BLaER1 treated with 17β-estradiol and CSF1 and Interleukin-3, amounts not matched to agents 10 nM and 100 nM (cell line): ENCODE data around the gene TEC.
A peak's percentile ranks its signal among the peaks of the same experiment; 100 is the strongest.
"Not testable (repeated sequence)": the region's sequence is repeated elsewhere in the genome, so short reads cannot be mapped to it uniquely, and the experiment has no call there.

Experiments
- H3K27ac ChIP-seq, 11 experiments: shearing (Covaris generic); formaldehyde crosslinking; 2 replicates each; pipeline ENCODE4 v1.8.1; 2022
- H3K27me3 ChIP-seq, 11 experiments: shearing (Covaris generic); formaldehyde crosslinking; 2 replicates each; pipeline ENCODE4 v1.8.1; 2022
- H3K36me3 ChIP-seq, 11 experiments: shearing (Covaris generic); formaldehyde crosslinking; 2 replicates each; pipeline ENCODE4 v1.8.1; 2022
- H3K4me1 ChIP-seq, 10 experiments: shearing (Covaris generic); formaldehyde crosslinking; 2 replicates each; pipeline ENCODE4 v1.8.1; 2022
- H3K4me2 ChIP-seq, 11 experiments: shearing (Covaris generic); formaldehyde crosslinking; 2 replicates each; pipeline ENCODE4 v1.8.1; 2022
- H3K4me3 ChIP-seq, 10 experiments: shearing (Covaris generic); formaldehyde crosslinking; 2 replicates each; pipeline ENCODE4 v1.8.1; 2022
- H3K9ac ChIP-seq, 11 experiments: shearing (Covaris generic); formaldehyde crosslinking; 2 replicates each; pipeline ENCODE4 v1.8.1; 2022
- H3K9me3 ChIP-seq, 11 experiments: shearing (Covaris generic); formaldehyde crosslinking; replicated peaks in 1 of 11; 2 replicates each; pipeline ENCODE4 v1.8.1; 2022
- H4K20me1 ChIP-seq, 11 experiments: shearing (Covaris generic); formaldehyde crosslinking; 2 replicates each; pipeline ENCODE4 v1.8.1; 2022
- Cebpa-rat ChIP-seq, 11 experiments: shearing (Covaris generic); IDR thresholded peaks; 2 replicates each; pipeline ENCODE4 v1.8.1; 2022

Gene TEC

GRCh38 chr4:48268956-48269860, at the start of gene TEC:
TSS of gene TEC (minus strand) at chr4:48269838. CDS start at chr4:48228614, 41,224 bp downstream.
- no peak for TF ChIP-seq Cebpa-rat (IDR thresholded peaks at IDR 0.05)
- peak within 1 kb of the TSS; percentile 79 to 94 (median 87) for H3K9ac ChIP-seq
- peak within 1 kb of the TSS; percentile 70 to 90 (median 82) for H3K27ac ChIP-seq
- H3K4me3 ChIP-seq: peak within 1 kb of the TSS; percentile 76 to 97 (median 93)
- peak within 1 kb of the TSS; percentile 82 to 94 (median 89) for H3K4me2 ChIP-seq
- H3K36me3 ChIP-seq: peaks cover 0 to 16% (median 8%) of the 10 kb centered on the region in 11 experiments; a peak in 9 of 22 replicates
- H3K4me1 ChIP-seq: peaks cover 38 to 59% (median 53%) of the 10 kb centered on the region in 10 experiments
- H3K9me3 ChIP-seq: peaks cover 0 to 18% (median 6%) of the 10 kb centered on the region in 11 experiments; a peak in 9 of 22 replicates
- no peaks in the 10 kb centered on the region for H3K27me3 ChIP-seq
- H4K20me1 ChIP-seq: no peaks in the 10 kb centered on the region

- TF ChIP-seq Cebpa-rat (IDR thresholded peaks at IDR 0.05): no peak
- H3K4me2 ChIP-seq: no peak overlapping the region
Observed at GRCh38 chr4:48315728-48316630, 46.3 kb upstream of the TEC start.

GRCh38 chr4:48314746-48315145, 45.1 kb upstream of the TEC start:
- not testable (repeated sequence) for H3K36me3 ChIP-seq, H3K4me1 ChIP-seq, H3K27me3 ChIP-seq, H3K4me2 ChIP-seq, H4K20me1 ChIP-seq, H3K9ac ChIP-seq, H3K9me3 ChIP-seq, H3K4me3 ChIP-seq, H3K27ac ChIP-seq

More at GRCh38 chr4:48315728-48316630, 46.3 kb upstream of the TEC start:
- Histone ChIP-seq H3K36me3 (no peaks in the 10 kb centered on the region), H3K27ac (no peak overlapping the region), H3K4me1 (no peaks in the 10 kb centered on the region), H3K9ac (no peak overlapping the region), H4K20me1 (no peaks in the 10 kb centered on the region), H3K9me3 (peaks cover 0 to 4% (median 0%) of the 10 kb centered on the region in 11 experiments; a peak in 1 of 22 replicates), H3K4me3 (no peak overlapping the region), H3K27me3 (no peaks in the 10 kb centered on the region)

GRCh38 chr4:48311896-48312295, 42.3 kb upstream of the TEC start:
- Histone ChIP-seq H3K27me3 (no peaks in the 10 kb centered on the region), H3K4me2 (no peak overlapping the region), H3K27ac (no peak overlapping the region), H3K4me1 (no peaks in the 10 kb centered on the region), H3K36me3 (no peaks in the 10 kb centered on the region), H4K20me1 (no peaks in the 10 kb centered on the region), H3K9ac (no peak overlapping the region), H3K9me3 (peaks cover 0 to 4% (median 0%) of the 10 kb centered on the region in 11 experiments; a peak in 1 of 22 replicates), H3K4me3 (no peak overlapping the region)
- no peak for TF ChIP-seq Cebpa-rat (IDR thresholded peaks at IDR 0.05)

- H3K4me1 ChIP-seq: no peaks in the 10 kb centered on the region
- no peak overlapping the region for H3K9ac ChIP-seq
- peaks cover 0 to 4% (median 0%) of the 10 kb centered on the region in 11 experiments; a peak in 1 of 22 replicates for H3K9me3 ChIP-seq
- TF ChIP-seq Cebpa-rat (IDR thresholded peaks at IDR 0.05): no peak
- H3K4me3 ChIP-seq: no peak overlapping the region
- no peaks in the 10 kb centered on the region for H4K20me1 ChIP-seq
- H3K36me3 ChIP-seq: no peaks in the 10 kb centered on the region
- H3K27me3 ChIP-seq: no peaks in the 10 kb centered on the region
- no peak overlapping the region for H3K4me2 ChIP-seq
- H3K27ac ChIP-seq: no peak overlapping the region
Observed at GRCh38 chr4:48308901-48309300, 39.3 kb upstream of the TEC start.

GRCh38 chr4:48307528-48307927, 37.9 kb upstream of the TEC start:
- Histone ChIP-seq H3K27me3 (no peaks in the 10 kb centered on the region), H3K36me3 (no peaks in the 10 kb centered on the region)
- no peak for TF ChIP-seq Cebpa-rat (IDR thresholded peaks at IDR 0.05)

GRCh38 chr4:48305508-48305907, 35.9 kb upstream of the TEC start:
- no peaks in the 10 kb centered on the region for H3K4me1 ChIP-seq
- H3K27ac ChIP-seq: no peak overlapping the region
- TF ChIP-seq Cebpa-rat (IDR thresholded peaks at IDR 0.05): no peak
- H3K9me3 ChIP-seq: no peaks in the 10 kb centered on the region
- no peak overlapping the region for H3K9ac ChIP-seq
- no peak overlapping the region for H3K4me3 ChIP-seq
- H4K20me1 ChIP-seq: no peaks in the 10 kb centered on the region
- H3K4me2 ChIP-seq: no peak overlapping the region
- no peaks in the 10 kb centered on the region for H3K27me3 ChIP-seq
- H3K36me3 ChIP-seq: no peaks in the 10 kb centered on the region

More at GRCh38 chr4:48307528-48307927, 37.9 kb upstream of the TEC start:
- H3K4me3 ChIP-seq: no peak overlapping the region
- no peak overlapping the region for H3K27ac ChIP-seq
- no peak overlapping the region for H3K9ac ChIP-seq
- H3K4me1 ChIP-seq: no peaks in the 10 kb centered on the region
- no peak overlapping the region for H3K4me2 ChIP-seq
- H4K20me1 ChIP-seq: no peaks in the 10 kb centered on the region
- no peaks in the 10 kb centered on the region for H3K9me3 ChIP-seq

GRCh38 chr4:48300004-48300403, 30.4 kb upstream of the TEC start:
- Histone ChIP-seq H3K9ac (no peak overlapping the region), H3K27me3 (no peaks in the 10 kb centered on the region), H4K20me1 (no peaks in the 10 kb centered on the region), H3K4me1 (no peaks in the 10 kb centered on the region; a peak in 1 of 20 replicates), H3K27ac (no peak overlapping the region), H3K36me3 (no peaks in the 10 kb centered on the region), H3K4me3 (no peak overlapping the region), H3K9me3 (no peaks in the 10 kb centered on the region), H3K4me2 (no peak overlapping the region)
- TF ChIP-seq Cebpa-rat (IDR thresholded peaks at IDR 0.05): no peak

- H3K4me3 ChIP-seq: no peak overlapping the region
- no peaks in the 10 kb centered on the region for H3K36me3 ChIP-seq
- H3K27me3 ChIP-seq: no peaks in the 10 kb centered on the region
- no peaks in the 10 kb centered on the region; a peak in 1 of 20 replicates for H3K4me1 ChIP-seq
- no peaks in the 10 kb centered on the region for H4K20me1 ChIP-seq
- no peak overlapping the region for H3K9ac ChIP-seq
- TF ChIP-seq Cebpa-rat (IDR thresholded peaks at IDR 0.05): no peak
- no peak overlapping the region for H3K27ac ChIP-seq
- no peak overlapping the region for H3K4me2 ChIP-seq
- peaks cover 0 to under 1% (median 0%) of the 10 kb centered on the region in 11 experiments; a peak in 1 of 22 replicates for H3K9me3 ChIP-seq
Observed at GRCh38 chr4:48299560-48299959, 29.9 kb upstream of the TEC start.
